Measurements from ENCODE around the gene PRKD2. TPM values are rescaled to one million over a fixed set of nuclear protein-coding genes. Genes with fewer than 3 reads are reported as not detected.
A peak's percentile ranks its signal among the peaks of the same experiment; 100 is the strongest.

PRKD2 gene
- total RNA-seq, 4 donors from 2014 or later, result 15.2 to 33.6 (median 19.7) TPM

DNA sequence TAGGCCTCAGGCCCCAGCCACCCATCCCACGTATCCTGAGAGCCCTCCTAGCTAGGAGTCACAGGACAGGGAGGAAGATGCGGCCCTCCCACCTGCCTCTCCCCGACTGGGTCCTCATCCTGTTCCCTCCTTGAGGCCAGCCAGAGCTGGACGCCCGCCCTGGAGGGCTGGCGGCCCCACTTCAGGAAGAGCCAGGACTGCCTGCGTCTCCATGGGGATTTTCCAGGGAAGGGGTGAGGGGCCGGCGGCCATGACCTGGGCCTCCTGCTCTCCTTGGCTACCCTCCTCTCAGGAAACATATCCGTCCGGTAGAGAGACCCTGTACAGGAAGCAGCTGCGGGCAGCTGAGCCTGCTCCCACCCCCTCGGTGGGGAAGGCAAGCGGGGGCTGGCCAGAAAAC, 11.3 kb upstream of the PRKD2 start:
- Histone ChIP-seq H3K27ac (peak overlapping the region in 3 of 4 donors; percentile 49 to 65 (median 62)), H3K27me3 (no peaks in the 10 kb centered on the region), H3K36me3 (peaks cover 0 to 100% of the 10 kb centered on the region in 2 donors), H3K4me1 (peaks cover 0 to 61% (median 5%) of the 10 kb centered on the region in 3 donors), H3K4me3 (no peak overlapping the region), H3K9me3 (no peaks in the 10 kb centered on the region)
- TF ChIP-seq, protein P1, sequence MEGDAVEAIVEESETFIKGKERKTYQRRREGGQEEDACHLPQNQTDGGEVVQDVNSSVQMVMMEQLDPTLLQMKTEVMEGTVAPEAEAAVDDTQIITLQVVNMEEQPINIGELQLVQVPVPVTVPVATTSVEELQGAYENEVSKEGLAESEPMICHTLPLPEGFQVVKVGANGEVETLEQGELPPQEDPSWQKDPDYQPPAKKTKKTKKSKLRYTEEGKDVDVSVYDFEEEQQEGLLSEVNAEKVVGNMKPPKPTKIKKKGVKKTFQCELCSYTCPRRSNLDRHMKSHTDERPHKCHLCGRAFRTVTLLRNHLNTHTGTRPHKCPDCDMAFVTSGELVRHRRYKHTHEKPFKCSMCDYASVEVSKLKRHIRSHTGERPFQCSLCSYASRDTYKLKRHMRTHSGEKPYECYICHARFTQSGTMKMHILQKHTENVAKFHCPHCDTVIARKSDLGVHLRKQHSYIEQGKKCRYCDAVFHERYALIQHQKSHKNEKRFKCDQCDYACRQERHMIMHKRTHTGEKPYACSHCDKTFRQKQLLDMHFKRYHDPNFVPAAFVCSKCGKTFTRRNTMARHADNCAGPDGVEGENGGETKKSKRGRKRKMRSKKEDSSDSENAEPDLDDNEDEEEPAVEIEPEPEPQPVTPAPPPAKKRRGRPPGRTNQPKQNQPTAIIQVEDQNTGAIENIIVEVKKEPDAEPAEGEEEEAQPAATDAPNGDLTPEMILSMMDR (IDR thresholded peaks at IDR 0.05), result no peak
- TF ChIP-seq EP300 (IDR thresholded peaks at IDR 0.05) (no peak), POLR2A (IDR thresholded peaks at IDR 0.05) (no peak), POLR2AphosphoS5 (IDR thresholded peaks at IDR 0.05) (no peak)
- ATAC-seq, result peak; percentile 29
- 31% methylated on average over 3 of the region's 14 CpGs; no CpG with 5 or more reads in 1 of the 2 donors for WGBS, 2 donors (ENCODE audit: low coverage in 1 of 2)

DNA sequence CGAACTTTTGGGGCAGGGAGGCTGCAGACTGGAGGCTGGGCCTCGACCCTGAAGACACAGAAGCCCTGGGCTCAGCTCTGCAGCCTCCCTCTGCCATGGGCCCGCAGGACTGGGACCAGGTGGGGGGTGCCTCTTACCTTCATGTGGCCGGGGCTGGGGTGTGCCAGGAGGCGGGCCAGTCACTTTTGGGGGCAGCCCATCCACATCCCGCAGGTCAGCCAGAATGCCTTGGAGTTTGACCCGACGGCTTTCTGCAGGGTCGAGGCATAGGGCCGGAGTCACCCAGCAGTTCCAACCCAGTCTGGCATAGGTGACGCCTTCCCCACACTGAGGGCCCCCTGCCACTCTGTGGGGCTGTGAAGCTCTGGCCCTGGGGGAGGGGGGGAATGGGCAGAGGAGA, 10.8 kb upstream of the PRKD2 start:
- no peak for ATAC-seq
- peak overlapping the region in 3 of 4 donors; percentile 49 to 65 (median 62) for H3K27ac ChIP-seq

DNA sequence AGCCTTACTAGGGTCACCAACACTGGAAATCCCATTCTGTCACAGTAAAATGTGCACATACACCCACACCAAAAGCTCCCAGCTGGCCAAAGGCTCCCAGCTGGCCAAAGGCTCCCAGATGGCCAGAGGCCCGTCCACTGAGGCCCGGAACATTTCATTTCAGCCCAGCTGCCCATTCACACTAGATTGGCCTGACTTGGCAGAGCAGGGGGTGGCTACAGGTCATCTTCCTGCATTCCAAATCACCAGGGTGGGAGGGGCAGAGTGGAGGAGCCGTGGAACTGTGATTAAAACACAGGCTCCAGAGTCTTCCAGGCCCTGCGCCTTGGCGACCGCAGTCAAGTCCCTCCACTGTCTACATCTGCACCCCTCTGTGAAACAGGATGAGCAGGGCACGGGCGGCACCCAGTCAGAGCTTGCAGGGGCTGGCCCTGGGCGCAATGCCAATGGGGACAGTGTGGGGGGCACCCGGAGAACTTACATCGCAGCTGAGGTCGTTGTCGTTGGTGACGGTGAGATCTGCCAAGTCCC, 10.1 kb upstream of the PRKD2 start:
- Histone ChIP-seq H3K36me3 (peaks cover 0 to 100% of the 10 kb centered on the region in 2 donors), H3K27me3 (no peaks in the 10 kb centered on the region), H3K4me3 (no peak overlapping the region), H3K4me1 (peaks cover 0 to 52% (median 5%) of the 10 kb centered on the region in 3 donors), H3K27ac (peak overlapping the region in 3 of 4 donors; percentile 49 to 65 (median 62)), H3K9me3 (no peaks in the 10 kb centered on the region)
- ATAC-seq, result peak; percentile 6
- WGBS, 2 donors (ENCODE audit: low coverage in 1 of 2), result 32% methylated on average over 6 of the region's 14 CpGs; no CpG with 5 or more reads in 1 of the 2 donors
- TF ChIP-seq, protein P1 (IDR thresholded peaks at IDR 0.05), result no peak
- TF ChIP-seq EP300 (IDR thresholded peaks at IDR 0.05), result no peak
- TF ChIP-seq POLR2A (IDR thresholded peaks at IDR 0.05), result no peak
- no peak for TF ChIP-seq POLR2AphosphoS5 (IDR thresholded peaks at IDR 0.05)

More for the DNA sequence above, 10.8 kb upstream of the PRKD2 start:
- TF ChIP-seq EP300 (IDR thresholded peaks at IDR 0.05) (no peak), POLR2A (IDR thresholded peaks at IDR 0.05) (no peak), POLR2AphosphoS5 (IDR thresholded peaks at IDR 0.05) (no peak)
- TF ChIP-seq, protein P1 (IDR thresholded peaks at IDR 0.05), result no peak
- no peaks in the 10 kb centered on the region for H3K27me3 ChIP-seq
- H3K36me3 ChIP-seq, result peaks cover 0 to 100% of the 10 kb centered on the region in 2 donors
- 73 to 80% methylated on average over 1 to 2 of the region's 11 CpGs for WGBS, 2 donors (ENCODE audit: low coverage in 1 of 2)
- no peaks in the 10 kb centered on the region for H3K9me3 ChIP-seq
- H3K4me3 ChIP-seq, result no peak overlapping the region
- H3K4me1 ChIP-seq, result peaks cover 0 to 59% (median 5%) of the 10 kb centered on the region in 3 donors

DNA sequence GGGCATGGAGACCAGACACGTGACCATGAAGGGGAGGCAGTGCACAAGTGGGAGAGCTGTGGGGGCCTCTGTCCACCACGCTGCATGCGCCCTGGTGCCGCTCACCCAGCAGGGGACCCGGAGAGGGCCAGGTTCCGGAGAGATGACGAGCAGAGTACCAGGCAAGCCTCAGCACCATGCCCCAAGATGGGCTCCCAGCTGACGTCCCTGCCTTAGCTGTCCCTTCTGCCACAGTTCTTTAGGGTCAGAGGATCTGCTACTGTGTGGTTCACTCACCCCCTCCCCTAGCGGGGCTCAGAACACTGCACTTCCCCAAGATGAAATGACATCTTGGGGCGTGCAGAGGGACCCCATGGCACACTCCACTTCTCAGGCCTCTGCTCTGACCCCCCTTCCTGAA, 9.6 kb upstream of the PRKD2 start:
- Histone ChIP-seq H3K27ac (peak overlapping the region in 2 of 4 donors; percentile 49 to 65), H3K4me3 (no peak overlapping the region), H3K4me1 (peaks cover 0 to 47% (median 5%) of the 10 kb centered on the region in 3 donors), H3K27me3 (no peaks in the 10 kb centered on the region), H3K36me3 (peaks cover 0 to 100% of the 10 kb centered on the region in 2 donors), H3K9me3 (no peaks in the 10 kb centered on the region)
- no peak for ATAC-seq
- TF ChIP-seq, protein P1 (IDR thresholded peaks at IDR 0.05), result no peak
- no peak for TF ChIP-seq POLR2AphosphoS5 (IDR thresholded peaks at IDR 0.05)
- TF ChIP-seq EP300 (IDR thresholded peaks at IDR 0.05), result no peak
- TF ChIP-seq POLR2A (IDR thresholded peaks at IDR 0.05), result no peak
- WGBS, 2 donors (ENCODE audit: low coverage in 1 of 2), result 40 to 76% methylated on average over 1 to 7 of the region's 10 CpGs

DNA sequence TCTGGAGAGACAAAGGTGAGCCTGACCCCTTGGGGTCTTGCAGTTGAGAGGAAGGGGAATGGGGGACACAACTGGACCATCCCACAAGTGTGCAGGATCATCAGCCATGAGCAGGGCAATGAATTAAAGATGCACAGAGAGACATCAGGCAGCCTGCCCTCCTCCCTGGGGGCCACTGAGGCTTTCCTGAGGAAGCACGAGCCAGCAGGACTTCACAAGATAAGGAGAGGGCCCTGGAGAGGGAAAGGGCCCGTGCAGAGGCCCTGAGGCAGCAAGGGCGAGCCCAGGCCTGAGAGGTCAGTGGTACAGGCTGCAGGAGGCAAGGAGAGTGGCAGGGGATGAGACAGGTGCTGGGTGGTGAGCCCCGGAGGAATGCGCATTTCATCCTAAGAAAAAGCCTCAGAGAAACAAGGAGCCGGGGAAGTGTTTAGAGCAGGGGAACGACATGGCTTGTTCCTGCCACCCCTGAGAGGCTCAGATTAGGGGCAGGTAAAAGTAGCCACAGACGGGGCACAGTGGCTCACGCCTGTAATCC, 9.0 kb upstream of the PRKD2 start:
- TF ChIP-seq, protein P1 (IDR thresholded peaks at IDR 0.05), result no peak
- TF ChIP-seq POLR2A (IDR thresholded peaks at IDR 0.05) (no peak), EP300 (IDR thresholded peaks at IDR 0.05) (no peak), POLR2AphosphoS5 (IDR thresholded peaks at IDR 0.05) (no peak)
- Histone ChIP-seq H3K4me3 (no peak overlapping the region), H3K27me3 (no peaks in the 10 kb centered on the region), H3K36me3 (peaks cover 0 to 100% of the 10 kb centered on the region in 2 donors), H3K27ac (no peak overlapping the region), H3K4me1 (peaks cover 0 to 41% (median 5%) of the 10 kb centered on the region in 3 donors), H3K9me3 (no peaks in the 10 kb centered on the region)
- no peak for ATAC-seq
- 70 to 83% methylated on average over 1 to 9 of the region's 9 CpGs for WGBS, 2 donors (ENCODE audit: low coverage in 1 of 2)
